Neural cell (in vitro differentiated cells): ENCODE data around the gene PLA2G2F. TPM values are rescaled to one million over a fixed set of nuclear protein-coding genes. Genes with fewer than 3 reads are reported as not detected.

Source experiments
- H2AFZ ChIP-seq: fragments of 200-600, 300-800 bp; sonication (generic), shearing (Covaris generic); 2 replicates; pipeline ENCODE4 v1.6.0; 2014; ENCODE audit warnings: low read depth, mild to moderate bottlenecking, antibody characterized with exemption, low read length, moderate library complexity
- H3F3A ChIP-seq: fragments of 200-600 bp; shearing (Covaris generic); 2 replicates; pipeline ENCODE4 v1.6.1; 2016; ENCODE audit warnings: mild to moderate bottlenecking, moderate library complexity, mixed read lengths, antibody characterized with exemption, low read length; ENCODE audit not compliant: insufficient read depth, poor library complexity, severe bottlenecking
- H3K27ac ChIP-seq: fragments of 200-600, 300-800 bp; sonication (generic), shearing (Covaris generic); 2 replicates; pipeline ENCODE4 v1.5.1; 2014; ENCODE audit warnings: mild to moderate bottlenecking, low read length, moderate library complexity
- H3K27me3 ChIP-seq: fragments of 300-800, 200-600 bp; sonication (generic), shearing (Covaris generic); 2 replicates; pipeline ENCODE4 v1.6.0; 2014; ENCODE audit warnings: mild to moderate bottlenecking, low read depth, low read length, moderate library complexity; ENCODE audit not compliant: insufficient read depth
- H3K36me3 ChIP-seq: fragments of 300-800, 200-600 bp; sonication (generic), shearing (Covaris generic); 2 replicates; pipeline ENCODE4 v1.5.1; 2014; ENCODE audit warnings: mild to moderate bottlenecking, antibody characterized with exemption, low read length, moderate library complexity; ENCODE audit not compliant: insufficient read depth
- H3K4me2 ChIP-seq: fragments of 300-800, 200-600 bp; sonication (generic), shearing (Covaris generic); 2 replicates; pipeline ENCODE4 v1.6.0; 2014; ENCODE audit warnings: mild to moderate bottlenecking, low read length
- H3K4me3 ChIP-seq: fragments of 300-800, 200-600 bp; sonication (generic), shearing (Covaris generic); 2 replicates; pipeline ENCODE4 v1.5.1; 2014; ENCODE audit warnings: mild to moderate bottlenecking, low read length, moderate library complexity
- H3K79me2 ChIP-seq: fragments of 200-600 bp; shearing (Covaris generic); replicated peaks from 2 replicates; pipeline ENCODE4 v1.6.0; 2014; ENCODE audit warnings: mild to moderate bottlenecking, low read length, moderate library complexity; ENCODE audit not compliant: insufficient read depth
- H3K9ac ChIP-seq: fragments of 300-800, 200-600 bp; sonication (generic), shearing (Covaris generic); 2 replicates; pipeline ENCODE4 v1.6.1; 2016; ENCODE audit warnings: mild to moderate bottlenecking, low read length, mixed read lengths
- H3K9me2 ChIP-seq: fragments of 200-600 bp; shearing (Covaris generic); 2 replicates; pipeline ENCODE4 v1.6.1; 2016; ENCODE audit warnings: mild to moderate bottlenecking, low read length, mixed read lengths; ENCODE audit not compliant: insufficient read depth
- H3K9me3 ChIP-seq: fragments of 200-600, 300-800 bp; sonication (generic), shearing (Covaris generic); 2 replicates; pipeline ENCODE4 v1.6.1; 2016; ENCODE audit warnings: mild to moderate bottlenecking, mixed run types, low read length, moderate library complexity, mixed read lengths
- H4K20me1 ChIP-seq: fragments of 200-600 bp; shearing (Covaris generic); 2 replicates; pipeline ENCODE4 v1.6.1; 2016; ENCODE audit warnings: mild to moderate bottlenecking, mixed run types; ENCODE audit not compliant: insufficient read depth
- CTCF ChIP-seq: fragments of 450-650 bp; IDR thresholded peaks from 2 replicates; pipeline ENCODE4 v1.5.1; 2014; ENCODE audit warnings: antibody characterized with exemption, mild to moderate bottlenecking, moderate library complexity; ENCODE audit not compliant: poor library complexity, severe bottlenecking
- EP300 ChIP-seq: fragments of 450-650 bp; conservative IDR thresholded peaks from 2 replicates; pipeline ENCODE4 v1.6.1; 2014; ENCODE audit warnings: antibody characterized with exemption, mild to moderate bottlenecking, moderate library complexity; ENCODE audit not compliant: poor library complexity, severe bottlenecking
- EZH2 ChIP-seq: fragments of 200-600, 300-800 bp; shearing (Covaris generic), sonication (generic); IDR thresholded peaks from 2 replicates; pipeline ENCODE4 v1.6.1; 2014; ENCODE audit warnings: antibody characterized with exemption, low read length, borderline replicate concordance, mild to moderate bottlenecking; ENCODE audit not compliant: insufficient read depth, poor library complexity, severe bottlenecking
- MXI1 ChIP-seq: fragments of 450-650 bp; conservative IDR thresholded peaks from 2 replicates; pipeline ENCODE4 v1.6.1; 2014; ENCODE audit warnings: antibody characterized with exemption, mild to moderate bottlenecking; ENCODE audit not compliant: poor library complexity, severe bottlenecking
- POLR2AphosphoS5 ChIP-seq: IDR thresholded peaks from 2 replicates; pipeline ENCODE4 v1.6.1; 2012
- RAD21 ChIP-seq: fragments of 450-650 bp; conservative IDR thresholded peaks from 2 replicates; pipeline ENCODE4 v1.6.1; 2014; ENCODE audit warnings: antibody characterized with exemption, mild to moderate bottlenecking, moderate library complexity
- REST ChIP-seq: IDR thresholded peaks from 2 replicates; pipeline ENCODE4 v1.6.1; 2012; ENCODE audit warnings: borderline replicate concordance
- SMC3 ChIP-seq: fragments of 450-650 bp; conservative IDR thresholded peaks from 2 replicates; pipeline ENCODE4 v1.6.1; 2014; ENCODE audit warnings: antibody characterized with exemption, mild to moderate bottlenecking, moderate library complexity; ENCODE audit not compliant: poor library complexity
- TAF1 ChIP-seq: IDR thresholded peaks from 2 replicates; pipeline ENCODE4 v1.6.1; 2012; ENCODE audit warnings: low read depth
- polyA plus RNA-seq: library from polyadenylated mRNA; depleted of rRNA; stranded (reverse); fragments of >200 nt; gene quantifications from 2 replicates; pipeline ENCODE4 v1.2.3, GENCODE V29; 2014

PLA2G2F gene
- polyA plus RNA-seq, 1 donor from 2014 or later = not detected

- no peak overlapping the region for H3K4me3 ChIP-seq
- H3F3A ChIP-seq = no peaks in the 10 kb centered on the region
- H3K79me2 ChIP-seq = no peaks in the 10 kb centered on the region
- H2AFZ ChIP-seq = no peak overlapping the region
- no peaks in the 10 kb centered on the region for H3K27me3 ChIP-seq
- H3K9me3 ChIP-seq = peaks cover 3% of the 10 kb centered on the region
- no peak overlapping the region for H3K4me2 ChIP-seq
- no peak overlapping the region for H3K27ac ChIP-seq
- H3K36me3 ChIP-seq = no peaks in the 10 kb centered on the region
- TF ChIP-seq REST (no peak), EP300 (no peak), SMC3 (peak; percentile 73), RAD21 (peak; percentile 71), CTCF (peak; percentile 65)
- H3K9me2 ChIP-seq = no peaks in the 10 kb centered on the region
- H3K9ac ChIP-seq = no peak overlapping the region
- H4K20me1 ChIP-seq = no peaks in the 10 kb centered on the region
These were observed 38.3 kb upstream of the PLA2G2F start for GRCh38 chr1:20100632-20101355.

DNA sequence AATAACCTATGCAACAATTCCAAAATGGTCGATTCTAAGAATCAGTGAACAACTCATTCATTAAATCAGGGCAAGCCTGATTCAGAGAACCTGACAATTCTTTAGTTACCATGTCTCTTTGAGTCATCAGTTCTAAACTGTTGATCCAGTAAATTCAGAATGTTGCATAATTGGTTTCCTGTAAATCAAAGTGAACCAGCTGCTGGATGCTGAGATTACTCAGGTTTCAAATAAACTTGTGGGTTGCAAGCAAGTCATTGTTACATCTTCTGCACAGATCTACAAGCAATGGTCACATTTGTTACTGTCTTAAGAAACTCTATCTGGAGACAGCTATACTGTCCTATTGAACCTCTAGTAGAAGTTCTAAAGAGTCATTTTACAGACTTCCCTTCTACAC, 36.2 kb upstream of the PLA2G2F start:
- Histone ChIP-seq H3F3A (no peaks in the 10 kb centered on the region), H3K27ac (no peak overlapping the region), H3K4me3 (no peak overlapping the region), H3K36me3 (no peaks in the 10 kb centered on the region), H3K9ac (no peak overlapping the region), H3K27me3 (no peaks in the 10 kb centered on the region), H3K9me2 (no peaks in the 10 kb centered on the region), H4K20me1 (no peaks in the 10 kb centered on the region), H2AFZ (no peak overlapping the region), H3K4me2 (no peak overlapping the region), H3K79me2 (no peaks in the 10 kb centered on the region), H3K9me3 (no peaks in the 10 kb centered on the region)
- TF ChIP-seq REST = no peak
- TF ChIP-seq RAD21 = no peak
- TF ChIP-seq CTCF = no peak
- TF ChIP-seq TAF1 = no peak
- no peak for TF ChIP-seq POLR2AphosphoS5
- TF ChIP-seq MXI1 = no peak
- TF ChIP-seq EZH2 = no peak
- no peak for TF ChIP-seq EP300
- TF ChIP-seq SMC3 = no peak
